SIG-M5 (cell line): ENCODE measurements around the gene RFT1.

Experiments used
- DNase-seq: peaks from one replicate; lab custom pipeline; 2025; lab: John Stamatoyannopoulos, UW

The RFT1 gene

GRCh38 chr3:53130179-53131061 is at the start of gene RFT1:
Gene RFT1, minus strand, starts transcription at chr3:53130435. Its CDS starts 35 bp downstream, at chr3:53130400.
- peak; percentile 77 for DNase-seq

- DNase-seq = no peak
Observed at GRCh38 chr3:53179580-53179979, 49.3 kb upstream of the RFT1 start.

DNA sequence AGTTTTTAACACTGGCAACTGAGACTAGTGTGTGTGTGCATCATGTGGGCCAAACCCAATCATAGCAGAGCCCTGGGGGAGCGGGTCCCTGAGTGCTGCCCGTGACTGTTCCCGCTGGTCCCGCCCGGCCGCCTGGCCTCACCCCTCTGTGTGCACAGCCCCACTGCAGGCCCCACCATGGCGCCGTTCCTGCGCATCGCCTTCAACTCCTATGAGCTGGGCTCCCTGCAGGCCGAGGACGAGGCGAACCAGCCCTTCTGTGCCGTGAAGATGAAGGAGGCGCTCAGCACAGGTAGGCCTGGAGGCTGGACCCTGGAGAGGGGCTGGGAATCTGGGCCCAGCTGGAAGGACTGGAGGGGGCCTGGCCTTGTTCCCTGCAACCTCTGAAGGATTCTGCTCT is 48.0 kb upstream of the RFT1 start:
- DNase-seq = no peak

DNA sequence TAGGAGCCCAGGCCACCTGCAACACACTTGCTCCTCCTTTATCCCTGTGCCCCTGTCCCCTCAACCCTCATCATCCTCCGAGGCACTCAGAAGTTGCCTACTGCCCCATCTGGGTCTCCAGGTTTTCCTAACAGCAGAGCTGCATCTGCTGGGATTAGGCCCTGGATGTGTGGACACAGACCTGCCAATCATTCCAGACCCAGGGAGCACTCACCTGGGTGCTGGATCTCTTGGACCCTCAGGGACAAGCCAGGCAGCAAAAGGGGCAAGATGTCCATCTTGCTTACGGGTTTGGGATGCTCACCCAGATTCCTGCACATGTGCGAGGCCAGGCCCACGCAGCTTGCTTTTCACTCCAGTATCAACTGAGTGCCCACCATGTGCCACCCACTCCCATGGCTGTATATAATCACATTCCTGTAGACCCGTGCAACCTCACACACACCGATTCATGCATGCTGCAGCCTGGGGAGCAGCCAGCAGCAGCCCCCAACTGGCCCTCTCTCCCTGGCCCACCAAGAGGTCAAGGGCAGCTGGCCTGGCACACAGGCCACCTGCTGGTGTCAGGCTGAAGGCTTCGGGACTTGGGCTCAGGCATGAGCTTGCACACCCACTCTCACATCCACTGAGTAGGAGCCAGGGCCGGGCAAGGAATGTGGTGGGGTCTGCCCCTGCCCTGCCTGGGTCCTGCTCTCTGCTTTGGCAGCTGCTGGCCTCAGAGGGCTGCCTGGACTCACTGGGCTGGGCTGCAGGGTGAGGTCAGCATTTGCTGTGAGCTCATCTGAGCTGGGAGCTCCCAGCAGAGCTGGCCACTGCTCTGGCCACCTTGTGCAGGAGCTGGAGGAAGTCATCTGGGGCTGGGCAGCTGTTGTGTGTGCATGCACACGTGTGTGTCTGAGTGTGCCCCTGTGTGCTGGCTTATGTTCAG is 45.6 kb upstream of the RFT1 start:
- DNase-seq = no peak

GRCh38 chr3:53174346-53175250 is 44.4 kb upstream of the RFT1 start:
- no peak for DNase-seq

GRCh38 chr3:53173107-53173506 is 42.9 kb upstream of the RFT1 start:
- DNase-seq = no peak

- no peak for DNase-seq
Observed at GRCh38 chr3:53171827-53172505, 41.7 kb upstream of the RFT1 start.

GRCh38 chr3:53171064-53171418 is 40.8 kb upstream of the RFT1 start:
- DNase-seq = no peak

DNA sequence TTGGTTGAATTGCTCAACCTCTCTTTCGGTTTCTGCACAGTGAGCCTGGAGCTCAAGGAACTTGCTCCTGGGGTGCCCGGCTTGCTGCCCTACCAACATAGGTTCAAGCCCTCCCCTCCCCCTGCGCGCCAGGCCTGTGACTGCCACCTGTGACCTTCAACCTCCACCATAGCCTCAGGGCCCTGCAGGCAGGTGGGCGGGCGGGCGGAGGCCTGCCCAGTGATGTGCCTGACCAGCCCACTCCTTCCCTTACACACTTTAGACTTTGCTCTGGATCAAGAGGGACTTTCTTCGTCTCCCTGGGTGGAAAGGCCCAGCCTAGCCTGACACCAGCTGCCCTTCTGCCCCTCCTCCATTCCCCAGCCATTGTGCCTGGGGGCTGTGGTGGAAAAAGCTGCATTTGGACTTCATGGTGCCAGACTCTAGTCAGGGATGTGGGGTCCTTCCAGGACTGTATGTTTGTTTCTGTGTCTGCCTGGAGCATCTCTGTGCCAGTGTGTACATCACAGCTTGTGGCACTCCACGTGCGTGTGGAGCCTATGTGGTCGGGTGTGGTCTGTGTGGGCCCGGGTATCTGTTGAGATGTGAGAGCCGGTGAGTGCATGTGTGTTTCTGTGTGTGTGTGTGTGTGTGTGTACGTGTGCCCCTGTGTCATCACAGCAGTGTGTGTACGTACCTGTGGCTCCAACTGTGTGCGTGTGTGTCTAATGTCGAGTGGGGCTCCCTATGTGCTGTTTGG is 40.3 kb upstream of the RFT1 start:
- peak; percentile 45 for DNase-seq

DNA sequence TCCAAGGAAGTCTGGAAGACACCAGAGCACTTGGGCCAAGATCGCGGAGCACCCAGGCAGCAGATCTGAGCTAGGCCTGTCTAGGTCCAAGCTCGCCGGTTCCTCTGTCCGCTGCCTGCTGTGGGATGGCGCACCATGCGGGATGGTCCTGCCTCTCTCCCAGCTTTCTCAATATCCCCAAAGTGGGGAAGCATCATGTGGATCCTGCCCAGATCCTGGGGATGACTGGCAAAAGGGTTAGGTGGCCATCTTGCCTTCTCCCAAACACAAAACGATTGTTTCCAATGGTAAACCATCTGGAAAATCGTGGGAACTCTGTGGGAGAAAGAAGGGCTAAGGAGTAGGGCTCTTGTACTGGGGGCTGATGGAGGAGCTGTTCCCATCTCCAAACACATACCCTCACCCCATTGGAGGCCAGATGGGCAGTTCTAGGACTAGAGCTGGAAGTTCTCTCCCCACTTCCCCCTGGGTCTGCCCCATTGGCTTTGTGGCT is 39.6 kb upstream of the RFT1 start:
- DNase-seq = no peak

GRCh38 chr3:53169045-53169831 is 39.0 kb upstream of the RFT1 start:
- peak; percentile 65 for DNase-seq

GRCh38 chr3:53168175-53168923 is 38.1 kb upstream of the RFT1 start:
- DNase-seq = no peak

DNA sequence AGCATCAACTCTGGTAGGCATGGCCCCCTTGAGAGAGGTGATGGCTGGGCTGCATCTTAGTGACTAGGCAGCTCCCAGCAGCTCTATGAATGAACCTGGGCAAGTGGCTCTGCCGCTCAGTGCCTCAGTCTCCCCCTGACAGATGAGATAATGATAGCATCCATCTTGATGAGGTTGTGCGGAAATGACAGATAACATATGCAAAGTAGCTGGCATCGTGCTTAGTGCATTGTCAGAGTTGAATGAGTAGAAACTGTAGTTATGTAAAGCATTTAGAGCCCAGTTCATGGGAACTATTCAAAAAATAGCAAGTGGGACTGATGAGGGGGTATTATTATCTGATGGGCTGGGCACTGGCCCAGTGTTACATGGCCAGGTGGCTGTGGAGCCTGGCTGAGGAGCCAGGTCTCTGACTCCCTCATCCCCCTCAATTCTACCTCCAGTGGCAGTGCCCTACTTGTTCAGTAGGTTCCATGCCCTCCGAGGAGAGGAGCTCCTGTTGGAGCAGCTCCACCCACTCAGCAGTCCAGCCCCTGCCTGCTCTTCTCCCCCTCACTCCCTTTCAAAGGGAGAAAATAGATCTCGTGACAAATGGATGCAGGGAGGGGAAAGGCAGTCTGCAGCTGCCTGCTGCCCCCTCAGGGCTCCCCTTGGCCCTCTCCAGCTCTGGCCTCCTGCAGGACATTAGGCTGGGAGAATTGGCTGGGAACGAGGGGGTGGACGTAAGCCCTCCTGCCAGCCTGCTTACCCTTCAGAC is 37.4 kb upstream of the RFT1 start:
- DNase-seq = no peak

DNA sequence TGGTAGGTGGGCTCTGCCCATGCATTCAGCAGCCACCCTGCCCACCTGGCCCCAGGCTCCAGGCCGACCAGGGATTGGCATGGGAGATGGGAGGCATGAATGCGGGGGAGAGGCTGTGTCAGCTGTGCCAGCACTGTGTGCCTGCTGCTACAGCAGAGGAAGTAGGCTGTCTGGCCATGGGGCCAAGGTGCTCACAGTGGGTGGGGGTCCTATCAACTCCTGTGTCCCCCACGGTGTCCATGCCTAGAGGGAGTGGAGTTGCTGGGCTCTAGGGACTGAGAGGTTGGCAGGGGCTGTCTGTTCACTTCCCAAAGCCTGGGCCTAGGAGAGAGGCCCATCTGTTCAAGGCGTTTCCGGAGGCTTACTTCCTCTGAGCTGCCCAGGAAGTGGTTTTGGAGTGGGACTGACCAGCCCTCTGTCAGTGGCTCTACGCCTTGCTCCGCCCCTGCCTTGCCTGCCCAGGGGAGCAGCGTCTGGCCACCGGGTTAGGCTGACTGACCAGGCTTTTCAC is 36.6 kb upstream of the RFT1 start:
- DNase-seq = no peak

DNA sequence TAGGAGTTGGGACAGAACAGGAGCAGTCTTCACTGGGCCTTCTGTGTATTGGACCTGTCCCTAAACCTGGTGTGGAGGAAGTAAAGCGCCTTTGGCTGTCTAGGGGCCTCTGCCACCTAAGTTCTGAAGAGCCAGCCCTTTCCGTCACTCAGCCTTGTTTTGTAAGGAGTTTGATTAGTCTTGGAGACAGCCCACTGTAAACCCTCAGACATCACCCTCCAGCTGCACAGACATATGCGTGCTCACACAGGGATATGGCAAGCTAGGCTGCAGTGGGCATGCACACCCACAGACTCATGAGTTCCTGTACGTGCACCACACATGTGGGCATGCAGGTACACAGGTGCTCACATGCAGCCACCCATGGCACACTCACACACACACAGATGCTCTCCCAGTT is 36.0 kb upstream of the RFT1 start:
- no peak for DNase-seq

DNA sequence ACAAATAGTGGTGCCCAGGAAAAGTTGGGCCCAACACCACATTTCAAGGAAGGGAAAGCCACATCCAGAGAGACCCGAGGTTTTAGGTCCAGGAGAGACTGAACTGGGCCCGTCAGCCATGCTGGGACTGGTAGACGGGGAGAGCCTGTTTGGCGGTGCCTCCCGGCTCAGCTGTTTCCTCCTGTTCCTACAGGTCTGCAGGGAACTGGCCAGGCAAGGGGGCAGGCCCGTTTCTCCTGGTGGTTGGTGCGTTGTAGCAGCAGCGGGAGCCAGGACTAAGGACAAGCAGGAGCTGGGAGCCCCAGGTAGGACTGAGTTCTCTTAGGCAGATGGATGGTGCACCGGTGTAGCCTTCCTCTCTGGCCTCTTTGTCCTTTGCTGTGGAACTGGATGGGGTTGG is 34.7 kb upstream of the RFT1 start:
- no peak for DNase-seq

GRCh38 chr3:53163444-53164387 is 33.5 kb upstream of the RFT1 start:
- DNase-seq = no peak
